PC-3 (cell line): ENCODE measurements around the gene TCHP.

Experiments used
- CTCF ChIP-seq: fragments of 300-600 bp; sonication (generic); conservative IDR thresholded peaks from 2 replicates; pipeline ENCODE4 v1.5.1; 2017; ENCODE audit warnings: antibody characterized with exemption, low read depth, mild to moderate bottlenecking, low read length
- EZH2 ChIP-seq: fragments of 300-600 bp; sonication (generic); IDR thresholded peaks from one replicate; pipeline ENCODE4 v1.6.1; 2017; ENCODE audit warnings: antibody characterized with exemption, mild to moderate bottlenecking, low read length; ENCODE audit not compliant: unreplicated experiment

GRCh38 chr12:109946505-109946904, 46.4 kb downstream of the TCHP start:
- no peak for TF ChIP-seq CTCF
- no peak for TF ChIP-seq EZH2
